Measurements from ENCODE around the gene RBM20. TPM values are rescaled to one million over a fixed set of nuclear protein-coding genes. Genes with fewer than 3 reads are reported as not detected.
A peak's percentile ranks its signal among the peaks of the same experiment; 100 is the strongest.

RBM20 gene
- polyA plus RNA-seq, 1 donor (not counting 4 experiments of a cell fraction or from before 2014, with no cell fraction given): 0.01 TPM

DNA sequence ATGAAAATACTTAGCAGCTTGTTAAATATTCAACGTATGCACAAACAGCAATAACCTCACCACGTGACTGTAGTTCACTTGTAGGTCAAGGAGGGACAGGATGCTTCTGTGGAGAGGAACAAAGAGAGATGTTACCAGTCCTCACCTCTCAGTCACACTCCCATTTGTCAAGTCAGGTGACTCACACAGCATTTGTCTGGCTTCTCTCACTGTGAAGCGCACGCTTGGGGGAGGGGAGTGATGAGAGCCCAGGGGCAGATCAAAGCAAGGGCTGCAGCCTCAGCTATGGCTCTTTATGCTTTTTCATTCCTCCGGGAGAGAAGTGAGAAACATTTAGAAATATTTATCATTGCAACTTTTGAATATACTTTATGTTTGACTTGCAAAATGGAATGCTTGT, 2.9 kb upstream of the RBM20 start:
- H3K9me3 ChIP-seq (ENCODE audit: control insufficient read depth, low read depth, low read length): no peaks in the 10 kb centered on the region
- no peaks in the 10 kb centered on the region for H3K9me1 ChIP-seq (ENCODE audit: control insufficient read depth, extremely low read depth, insufficient read depth, low read length)
- dilution Hi-C loops (cut with MboI; ENCODE audit: extremely low pct_ligation_motif_present, low sequenced_read_pairs): no loop called here
- H3K27me3 ChIP-seq (ENCODE audit: control insufficient read depth, extremely low read depth, insufficient read depth, low read length): peaks cover 33% of the 10 kb centered on the region
- no peak overlapping the region for H2AFZ ChIP-seq (ENCODE audit: control insufficient read depth, low read length)
- FAIRE-seq (peak; percentile 79), DNase-seq (ENCODE audit: low read depth, low spot score) (no peak)
- no peaks in the 10 kb centered on the region for H3K79me2 ChIP-seq (ENCODE audit: control insufficient read depth, insufficient read depth, low read length)
- H4K20me1 ChIP-seq (ENCODE audit: control insufficient read depth, extremely low read depth, insufficient read depth, low read length): no peaks in the 10 kb centered on the region
- H3K4me2 ChIP-seq (ENCODE audit: control insufficient read depth, extremely low read depth, insufficient read depth, low read depth, low read length): no peak overlapping the region
- peaks cover 7% of the 10 kb centered on the region for H3K4me1 ChIP-seq (ENCODE audit: control insufficient read depth, extremely low read depth, insufficient read depth, low read length)
- no peaks in the 10 kb centered on the region for H3K36me3 ChIP-seq (ENCODE audit: control insufficient read depth in 2 of 2, extremely low read depth in 1 of 2, insufficient read depth in 2 of 2, low read length in 2 of 2)
- H3K9ac ChIP-seq (ENCODE audit: control insufficient read depth, extremely low read depth, insufficient read depth, low read length): no peak overlapping the region
- H3K4me3 ChIP-seq (ENCODE audit: control insufficient read depth in 2 of 3, extremely low read depth in 1 of 3, insufficient read depth in 2 of 3, low read depth in 1 of 3, low read length in 3 of 3): no peak overlapping the region
- H3K27ac ChIP-seq (ENCODE audit: control insufficient read depth, insufficient read depth, low read length): no peak overlapping the region
- TF ChIP-seq CTCF (optimal IDR thresholded peaks at IDR 0.05 in 1 of 3, IDR thresholded peaks at IDR 0.05 in 1 of 3, conservative IDR thresholded peaks at IDR 0.05 in 1 of 3; ENCODE audit: extremely low read depth in 1 of 3, insufficient read depth in 2 of 3, low read length in 3 of 3) (no peak), EZH2 (IDR thresholded peaks at IDR 0.05; ENCODE audit: low read length) (no peak)

DNA sequence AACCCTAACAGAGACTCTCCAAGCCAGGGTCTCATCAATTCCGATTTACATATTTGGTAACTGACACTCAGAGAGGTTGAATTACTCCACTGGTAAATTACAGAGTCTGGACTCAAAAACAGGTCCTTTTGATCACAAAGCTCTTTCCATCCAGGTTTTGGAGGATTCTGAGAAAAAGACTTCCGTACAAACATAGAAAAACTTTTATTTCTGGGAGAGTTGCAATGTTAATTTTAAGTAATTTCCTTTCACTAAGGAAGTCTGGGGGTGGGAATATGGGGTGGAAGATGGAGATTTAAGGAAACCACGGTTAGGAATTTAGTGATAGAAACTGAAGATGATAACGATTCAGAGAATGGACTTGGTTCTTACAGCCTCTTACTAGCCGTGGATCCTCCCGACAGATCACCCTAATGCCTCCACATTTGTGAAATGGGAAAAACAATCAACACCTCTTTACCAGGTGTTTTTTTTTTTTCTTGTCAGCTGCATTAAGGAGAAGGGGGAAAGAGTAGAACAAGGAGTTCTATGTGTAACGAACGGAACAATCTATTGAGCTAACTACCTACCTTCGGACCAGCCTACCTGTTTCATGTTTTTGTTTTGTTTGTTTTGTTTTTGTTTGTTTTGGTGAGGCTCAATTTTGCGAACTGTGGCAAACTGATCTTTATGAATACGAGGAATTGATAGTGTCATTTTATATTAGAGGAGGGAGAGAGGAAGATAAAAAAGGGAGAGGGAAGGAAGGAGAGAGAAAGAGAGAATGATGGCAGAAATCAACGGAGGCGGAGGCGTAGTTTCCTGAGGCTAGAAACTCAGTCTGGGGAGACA, 1.7 kb upstream of the RBM20 start:
- H3K36me3 ChIP-seq (ENCODE audit: control insufficient read depth in 2 of 2, extremely low read depth in 1 of 2, insufficient read depth in 2 of 2, low read length in 2 of 2): no peaks in the 10 kb centered on the region
- H3K9me1 ChIP-seq (ENCODE audit: control insufficient read depth, extremely low read depth, insufficient read depth, low read length): no peaks in the 10 kb centered on the region
- no peak overlapping the region for H2AFZ ChIP-seq (ENCODE audit: control insufficient read depth, low read length)
- no peak overlapping the region for H3K9ac ChIP-seq (ENCODE audit: control insufficient read depth, extremely low read depth, insufficient read depth, low read length)
- dilution Hi-C loops (cut with MboI; ENCODE audit: extremely low pct_ligation_motif_present, low sequenced_read_pairs): no loop called here
- no peak for TF ChIP-seq CTCF (optimal IDR thresholded peaks at IDR 0.05 in 1 of 3, IDR thresholded peaks at IDR 0.05 in 1 of 3, conservative IDR thresholded peaks at IDR 0.05 in 1 of 3; ENCODE audit: extremely low read depth in 1 of 3, insufficient read depth in 2 of 3, low read length in 3 of 3)
- peak; percentile 21 for TF ChIP-seq EZH2 (IDR thresholded peaks at IDR 0.05; ENCODE audit: low read length)
- DNase-seq (ENCODE audit: low read depth, low spot score) (no peak), FAIRE-seq (no peak)
- no peak overlapping the region for H3K4me2 ChIP-seq (ENCODE audit: control insufficient read depth, extremely low read depth, insufficient read depth, low read depth, low read length)
- no peaks in the 10 kb centered on the region for H3K79me2 ChIP-seq (ENCODE audit: control insufficient read depth, insufficient read depth, low read length)
- no peaks in the 10 kb centered on the region for H3K9me3 ChIP-seq (ENCODE audit: control insufficient read depth, low read depth, low read length)
- peaks cover 34% of the 10 kb centered on the region for H3K27me3 ChIP-seq (ENCODE audit: control insufficient read depth, extremely low read depth, insufficient read depth, low read length)
- H3K4me3 ChIP-seq (ENCODE audit: control insufficient read depth in 2 of 3, extremely low read depth in 1 of 3, insufficient read depth in 2 of 3, low read depth in 1 of 3, low read length in 3 of 3): no peak overlapping the region
- H3K4me1 ChIP-seq (ENCODE audit: control insufficient read depth, extremely low read depth, insufficient read depth, low read length): peaks cover 7% of the 10 kb centered on the region
- no peak overlapping the region for H3K27ac ChIP-seq (ENCODE audit: control insufficient read depth, insufficient read depth, low read length)
- no peaks in the 10 kb centered on the region for H4K20me1 ChIP-seq (ENCODE audit: control insufficient read depth, extremely low read depth, insufficient read depth, low read length)

Data from keratinocyte (primary cell).